Uterus (tissue), 4 donors: Measurements from ENCODE around the gene CYP4F12. TPM values are rescaled to one million over a fixed set of nuclear protein-coding genes. Genes with fewer than 3 reads are reported as not detected.

ENCODE experiments used
- DNase-seq, 2 donors: peaks; one replicate each; pipeline ENCODE4 v3.0.0-alpha.2; 2019 to 2020
- H3K27ac ChIP-seq, 2 donors: fragments of 200-600 bp; sonication (generic); 1 replicate in 1 of 2; 2 replicates in 1 of 2; pipeline ENCODE4 v1.5.1; 2016 to 2018
- H3K27me3 ChIP-seq, 2 donors: fragments of 200-600 bp; sonication (generic); one replicate each; pipeline ENCODE4 v1.5.1; 2018 to 2019; ENCODE audit warnings: control low read depth in 1 of 2
- H3K36me3 ChIP-seq, 2 donors: fragments of 200-600 bp; sonication (generic); one replicate each; pipeline ENCODE4 v1.5.1; 2019; ENCODE audit warnings: control low read depth in 1 of 2
- H3K4me1 ChIP-seq, 2 donors: fragments of 200-600 bp; sonication (generic); one replicate each; pipeline ENCODE4 v1.5.1; 2018 to 2019; ENCODE audit warnings: control low read depth in 1 of 2
- H3K4me3 ChIP-seq, 2 donors: fragments of 200-600 bp; sonication (generic); 1 replicate in 1 of 2; 2 replicates in 1 of 2; pipeline ENCODE4 v1.5.1; 2018 to 2019; ENCODE audit warnings: mild to moderate bottlenecking in 1 of 2
- H3K9me3 ChIP-seq, 2 donors: fragments of 200-600 bp; sonication (generic); one replicate each; pipeline ENCODE4 v1.5.1; 2019; ENCODE audit warnings: control low read depth in 1 of 2
- CTCF ChIP-seq, 4 experiments: fragments of 200-600 bp in 2 of 4; fragments of 450-650 bp in 2 of 4; sonication (generic) in 2 of 4; IDR thresholded peaks; one replicate each; pipeline ENCODE4 v1.5.1; 2016 to 2019; ENCODE audit warnings: antibody characterized with exemption in 4 of 4, mild to moderate bottlenecking in 2 of 4, moderate library complexity in 1 of 4
- POLR2A ChIP-seq, 2 donors: fragments of 450-650 bp; IDR thresholded peaks; one replicate each; pipeline ENCODE4 v1.6.1; 2016; ENCODE audit warnings: antibody characterized with exemption in 2 of 2, mild to moderate bottlenecking in 1 of 2, moderate library complexity in 1 of 2
- intact Hi-C: fragments of 100-400 bp; cut with DNase I; formaldehyde crosslinking; loops from one replicate; pipeline ENCODE4 v1.15.1; 2023; ENCODE audit warnings: low total_unique reads
- total RNA-seq, 4 donors: library from RNA; depleted of rRNA in 3 of 4; stranded (reverse); fragments of >200 nt in 3 of 4; gene quantifications; one replicate each; pipeline versions ENCODE4 v1.1.0 to v1.2.4, GENCODE V29; 2014 to 2023
- donor health status: DM: yes; HTN: yes; CAD: no.

Gene CYP4F12
- total RNA-seq, 4 donors from 2014 or later, result 13.5 to 41.5 (median 26.5) TPM

- H3K9me3 ChIP-seq, result no peaks in the 10 kb centered on the region
- no peak overlapping the region for H3K4me3 ChIP-seq
- no peaks in the 10 kb centered on the region for H3K36me3 ChIP-seq
- TF ChIP-seq CTCF (IDR thresholded peaks at IDR 0.05) (no peak), POLR2A (IDR thresholded peaks at IDR 0.05) (no peak)
- no peak for DNase-seq
- intact Hi-C loops, result no loop called here
- H3K27me3 ChIP-seq, result no peaks in the 10 kb centered on the region
- no peaks in the 10 kb centered on the region for H3K4me1 ChIP-seq
- no peak overlapping the region for H3K27ac ChIP-seq
Measured at GRCh38 chr19:15652559-15653278, 20.2 kb upstream of the CYP4F12 start.

- no peaks in the 10 kb centered on the region for H3K4me1 ChIP-seq
- DNase-seq, result no peak
- no peak overlapping the region for H3K27ac ChIP-seq
- H3K4me3 ChIP-seq, result no peak overlapping the region
- intact Hi-C loops, result no loop called here
- H3K27me3 ChIP-seq, result no peaks in the 10 kb centered on the region
- TF ChIP-seq CTCF (IDR thresholded peaks at IDR 0.05), result no peak
- no peak for TF ChIP-seq POLR2A (IDR thresholded peaks at IDR 0.05)
- no peaks in the 10 kb centered on the region for H3K36me3 ChIP-seq
- H3K9me3 ChIP-seq, result no peaks in the 10 kb centered on the region
Measured at GRCh38 chr19:15656467-15656866, 16.4 kb upstream of the CYP4F12 start.

GRCh38 chr19:15663247-15663646, 9.6 kb upstream of the CYP4F12 start:
- H3K27ac ChIP-seq, result no peak overlapping the region
- DNase-seq, result no peak
- H3K9me3 ChIP-seq, result no peaks in the 10 kb centered on the region
- intact Hi-C loops, result no loop called here
- TF ChIP-seq POLR2A (IDR thresholded peaks at IDR 0.05) (no peak), CTCF (IDR thresholded peaks at IDR 0.05) (no peak)
- no peaks in the 10 kb centered on the region for H3K27me3 ChIP-seq
- no peaks in the 10 kb centered on the region for H3K4me1 ChIP-seq
- H3K4me3 ChIP-seq, result no peak overlapping the region
- H3K36me3 ChIP-seq, result no peaks in the 10 kb centered on the region

- no peak for TF ChIP-seq POLR2A (IDR thresholded peaks at IDR 0.05)
- DNase-seq, result no peak
Measured at GRCh38 chr19:15666186-15666585, 6.7 kb upstream of the CYP4F12 start.

GRCh38 chr19:15666883-15667282, 6.0 kb upstream of the CYP4F12 start:
- intact Hi-C loops, result no loop called here
- H3K4me3 ChIP-seq, result no peak overlapping the region
- H3K9me3 ChIP-seq, result no peaks in the 10 kb centered on the region
- no peak overlapping the region for H3K27ac ChIP-seq
- H3K4me1 ChIP-seq, result no peaks in the 10 kb centered on the region
- no peaks in the 10 kb centered on the region for H3K36me3 ChIP-seq
- DNase-seq, result no peak
- TF ChIP-seq CTCF (IDR thresholded peaks at IDR 0.05), result no peak
- no peak for TF ChIP-seq POLR2A (IDR thresholded peaks at IDR 0.05)
- no peaks in the 10 kb centered on the region for H3K27me3 ChIP-seq

More at GRCh38 chr19:15666186-15666585, 6.7 kb upstream of the CYP4F12 start:
- no peaks in the 10 kb centered on the region for H3K36me3 ChIP-seq
- H3K27me3 ChIP-seq, result no peaks in the 10 kb centered on the region
- H3K4me1 ChIP-seq, result no peaks in the 10 kb centered on the region
- H3K9me3 ChIP-seq, result no peaks in the 10 kb centered on the region
- intact Hi-C loops, result no loop called here
- H3K4me3 ChIP-seq, result no peak overlapping the region
- no peak overlapping the region for H3K27ac ChIP-seq
